T-helper 1 cell treated with Interleukin-12 subunit alpha and Interleukin-12 subunit beta and Interleukin-4 antibody, amounts not matched to agents 30 μg/mL and 1 μg/mL, for 36 hours (primary cell): Measurements from ENCODE around the gene ECHS1.
A peak's percentile ranks its signal among the peaks of the same experiment; 100 is the strongest.

Source experiments
- H3K27ac Mint-ChIP-seq: one replicate; pipeline ENCODE4 v1.8.0; 2021; ENCODE audit warnings: mild to moderate bottlenecking, mixed read lengths
- H3K27me3 Mint-ChIP-seq: one replicate; pipeline ENCODE4 v1.8.0; 2021; ENCODE audit warnings: low read depth, mixed read lengths
- H3K36me3 Mint-ChIP-seq: one replicate; pipeline ENCODE4 v1.8.0; 2021; ENCODE audit warnings: low read depth, mixed read lengths
- H3K4me1 Mint-ChIP-seq: one replicate; pipeline ENCODE4 v1.8.0; 2021; ENCODE audit warnings: low read depth, mixed read lengths
- H3K4me3 Mint-ChIP-seq: one replicate; pipeline ENCODE4 v1.8.0; 2021; ENCODE audit warnings: mild to moderate bottlenecking, moderate library complexity, mixed read lengths
- H3K9me3 Mint-ChIP-seq: one replicate; pipeline ENCODE4 v1.8.0; 2021; ENCODE audit warnings: mixed read lengths

Gene ECHS1

GRCh38 chr10:133351408-133352318, 21.5 kb downstream of the ECHS1 start:
- H3K36me3 Mint-ChIP-seq = no peaks in the 10 kb centered on the region
- H3K27ac Mint-ChIP-seq = no peak overlapping the region
- no peaks in the 10 kb centered on the region for H3K9me3 Mint-ChIP-seq
- no peak overlapping the region for H3K4me3 Mint-ChIP-seq
- no peaks in the 10 kb centered on the region for H3K4me1 Mint-ChIP-seq
- no peaks in the 10 kb centered on the region for H3K27me3 Mint-ChIP-seq

GRCh38 chr10:133350950-133351329, 22.2 kb downstream of the ECHS1 start:
- no peak overlapping the region for H3K27ac Mint-ChIP-seq
- no peaks in the 10 kb centered on the region for H3K36me3 Mint-ChIP-seq
- no peaks in the 10 kb centered on the region for H3K9me3 Mint-ChIP-seq
- H3K4me3 Mint-ChIP-seq = no peak overlapping the region
- peaks cover under 1% of the 10 kb centered on the region for H3K27me3 Mint-ChIP-seq
- no peaks in the 10 kb centered on the region for H3K4me1 Mint-ChIP-seq

- peaks cover 5% of the 10 kb centered on the region for H3K27me3 Mint-ChIP-seq
- no peaks in the 10 kb centered on the region for H3K36me3 Mint-ChIP-seq
Observed at GRCh38 chr10:133350283-133350949, 22.7 kb downstream of the ECHS1 start.

DNA sequence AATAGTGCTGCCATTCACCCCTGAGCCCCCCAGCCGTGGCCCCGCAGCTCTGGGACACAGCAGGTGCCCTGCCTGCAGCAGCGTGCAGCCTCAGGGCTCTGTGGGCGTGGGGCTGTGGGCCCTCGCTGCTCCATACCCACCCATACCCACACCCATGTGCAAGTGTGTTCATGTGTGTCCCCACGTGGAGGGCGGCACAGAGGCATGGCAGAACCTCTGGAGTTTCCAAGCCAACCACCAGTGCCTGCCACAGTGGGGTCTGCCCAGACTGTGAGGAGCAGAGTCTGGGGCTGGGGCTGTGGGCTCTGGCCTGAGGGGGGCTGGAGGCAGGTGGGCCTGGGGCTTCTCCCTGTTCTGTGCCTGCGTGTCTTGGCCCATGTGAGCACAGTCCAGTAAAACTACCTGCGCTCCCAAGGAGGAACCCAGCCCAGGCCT, 23.6 kb downstream of the ECHS1 start:
- Mint-ChIP-seq H3K27ac (no peak overlapping the region), H3K4me3 (no peak overlapping the region), H3K4me1 (no peaks in the 10 kb centered on the region), H3K36me3 (no peaks in the 10 kb centered on the region), H3K27me3 (peaks cover 6% of the 10 kb centered on the region), H3K9me3 (no peaks in the 10 kb centered on the region)

More at GRCh38 chr10:133350283-133350949, 22.7 kb downstream of the ECHS1 start:
- Mint-ChIP-seq H3K4me1 (no peaks in the 10 kb centered on the region), H3K4me3 (no peak overlapping the region), H3K9me3 (no peaks in the 10 kb centered on the region), H3K27ac (no peak overlapping the region)

- H3K27ac Mint-ChIP-seq = peak overlapping the region; percentile 19
- H3K4me3 Mint-ChIP-seq = no peak overlapping the region
- peaks cover 9% of the 10 kb centered on the region for H3K27me3 Mint-ChIP-seq
- no peaks in the 10 kb centered on the region for H3K36me3 Mint-ChIP-seq
- no peaks in the 10 kb centered on the region for H3K4me1 Mint-ChIP-seq
- H3K9me3 Mint-ChIP-seq = no peaks in the 10 kb centered on the region
Observed at GRCh38 chr10:133349160-133349568, 24.0 kb downstream of the ECHS1 start.

DNA sequence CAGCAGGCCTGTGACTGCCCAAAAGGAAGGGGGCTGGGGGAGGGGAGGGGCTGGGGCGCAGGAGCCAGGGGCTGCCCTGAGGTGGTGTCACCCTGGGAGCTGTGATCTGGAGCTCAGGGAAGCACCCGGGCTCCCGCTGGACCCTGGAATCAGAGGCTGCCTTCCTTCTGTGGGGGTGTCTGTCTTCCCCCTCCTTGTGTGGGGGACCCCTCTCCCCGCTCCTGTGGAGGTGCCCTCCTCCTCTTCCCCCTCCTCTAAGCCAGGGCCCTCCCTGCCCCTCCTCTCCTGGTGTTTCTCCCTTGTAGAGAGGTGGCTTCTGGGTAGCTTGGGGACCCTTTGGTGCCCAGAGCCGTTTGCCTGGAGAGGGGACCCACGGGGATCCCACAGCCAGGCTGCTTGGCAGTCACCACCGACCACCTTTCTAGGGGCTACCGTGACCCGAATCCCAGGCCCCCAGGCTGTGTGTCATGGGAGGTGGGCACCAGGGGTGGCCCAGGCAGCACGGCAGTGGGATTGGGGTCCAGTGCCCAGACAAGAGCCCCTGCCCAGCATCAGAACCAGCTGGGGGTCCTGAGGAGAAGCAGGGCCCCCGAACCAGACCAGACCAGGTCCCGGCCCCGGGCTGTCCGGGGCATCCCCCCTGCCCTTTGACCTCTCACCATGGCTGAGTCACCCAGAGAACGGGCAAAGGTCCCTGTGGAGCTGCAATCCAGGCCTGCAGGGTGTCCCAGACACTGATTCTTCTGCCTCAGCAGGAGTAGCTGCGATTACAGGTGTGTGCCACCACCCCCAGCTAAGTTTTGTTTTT, 25.2 kb downstream of the ECHS1 start:
- H3K4me1 Mint-ChIP-seq = no peaks in the 10 kb centered on the region
- H3K9me3 Mint-ChIP-seq = no peaks in the 10 kb centered on the region
- H3K36me3 Mint-ChIP-seq = no peaks in the 10 kb centered on the region
- no peak overlapping the region for H3K4me3 Mint-ChIP-seq
- H3K27me3 Mint-ChIP-seq = peaks cover 16% of the 10 kb centered on the region
- H3K27ac Mint-ChIP-seq = no peak overlapping the region

DNA sequence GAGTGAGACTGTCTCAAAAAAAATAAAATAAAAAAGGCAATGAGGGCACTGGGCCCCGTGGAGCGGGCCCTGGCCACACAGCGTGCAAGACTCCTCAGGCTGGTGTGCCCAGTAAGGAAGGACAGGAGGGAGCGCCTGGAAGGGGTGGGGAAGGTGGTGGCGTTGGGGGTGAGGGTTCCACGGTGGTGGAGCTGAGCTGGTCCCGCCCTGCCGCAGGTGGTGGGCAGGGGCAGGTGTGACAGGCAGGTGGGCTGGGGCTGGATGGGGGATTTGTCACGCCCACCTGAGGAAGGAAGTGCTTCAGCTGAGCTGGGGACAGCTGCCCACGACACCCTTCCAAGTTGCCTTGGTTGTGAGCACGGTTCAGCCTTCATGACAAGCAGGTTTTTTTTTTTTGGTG, 26.7 kb downstream of the ECHS1 start:
- no peak overlapping the region for H3K27ac Mint-ChIP-seq
- H3K27me3 Mint-ChIP-seq = peaks cover 24% of the 10 kb centered on the region
- no peaks in the 10 kb centered on the region for H3K9me3 Mint-ChIP-seq
- H3K4me3 Mint-ChIP-seq = no peak overlapping the region
- no peaks in the 10 kb centered on the region for H3K36me3 Mint-ChIP-seq
- no peaks in the 10 kb centered on the region for H3K4me1 Mint-ChIP-seq

DNA sequence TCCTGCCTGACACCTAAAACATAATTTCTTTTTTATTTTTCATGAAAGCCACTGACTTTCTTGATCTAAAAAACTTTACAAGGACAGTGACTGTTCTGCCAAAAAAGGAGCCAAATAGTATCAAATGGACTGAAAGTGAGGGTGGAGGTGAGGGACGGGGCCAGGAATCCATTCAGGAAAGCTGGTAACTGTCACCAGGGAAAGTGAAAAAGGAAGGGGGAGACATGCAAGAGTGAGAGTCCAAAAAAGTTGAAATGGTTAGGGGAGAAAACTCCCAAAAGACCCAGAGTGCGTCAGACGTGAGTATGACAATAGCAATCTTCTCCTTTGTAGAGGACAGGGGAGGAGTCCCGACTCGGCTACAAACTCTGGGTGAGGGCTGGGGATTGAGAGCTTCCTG, 28.9 kb downstream of the ECHS1 start:
- no peaks in the 10 kb centered on the region for H3K9me3 Mint-ChIP-seq
- H3K27me3 Mint-ChIP-seq = peaks cover 25% of the 10 kb centered on the region
- H3K4me1 Mint-ChIP-seq = no peaks in the 10 kb centered on the region
- no peaks in the 10 kb centered on the region for H3K36me3 Mint-ChIP-seq
- no peak overlapping the region for H3K4me3 Mint-ChIP-seq
- no peak overlapping the region for H3K27ac Mint-ChIP-seq

DNA sequence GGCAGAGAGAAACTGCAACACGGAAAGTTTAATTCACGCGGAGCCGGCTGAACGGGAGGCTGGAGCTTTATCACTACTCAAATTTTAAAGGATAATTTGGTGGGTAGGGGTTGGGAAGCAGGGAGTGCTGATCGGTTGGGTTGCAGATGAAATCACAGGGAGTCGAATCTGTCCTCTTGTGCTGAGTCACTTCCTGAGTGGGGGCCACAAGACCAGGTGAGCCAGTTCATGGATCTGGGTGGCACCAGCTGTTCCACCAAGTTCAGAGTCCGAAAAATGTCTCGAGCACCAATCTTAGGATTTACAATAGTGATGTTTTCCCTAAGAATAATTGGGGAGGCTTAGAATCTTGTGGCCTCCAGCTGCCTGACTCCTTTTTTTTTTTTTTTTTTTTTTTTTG, 29.6 kb downstream of the ECHS1 start:
- no peaks in the 10 kb centered on the region for H3K4me1 Mint-ChIP-seq
- H3K27ac Mint-ChIP-seq = no peak overlapping the region
- no peaks in the 10 kb centered on the region for H3K9me3 Mint-ChIP-seq
- H3K36me3 Mint-ChIP-seq = no peaks in the 10 kb centered on the region
- H3K27me3 Mint-ChIP-seq = peaks cover 25% of the 10 kb centered on the region
- H3K4me3 Mint-ChIP-seq = no peak overlapping the region

- Mint-ChIP-seq H3K36me3 (no peaks in the 10 kb centered on the region), H3K27me3 (peaks cover 25% of the 10 kb centered on the region), H3K4me1 (no peaks in the 10 kb centered on the region), H3K27ac (no peak overlapping the region), H3K9me3 (no peaks in the 10 kb centered on the region), H3K4me3 (no peak overlapping the region)
Observed at GRCh38 chr10:133342942-133343341, 30.2 kb downstream of the ECHS1 start.

DNA sequence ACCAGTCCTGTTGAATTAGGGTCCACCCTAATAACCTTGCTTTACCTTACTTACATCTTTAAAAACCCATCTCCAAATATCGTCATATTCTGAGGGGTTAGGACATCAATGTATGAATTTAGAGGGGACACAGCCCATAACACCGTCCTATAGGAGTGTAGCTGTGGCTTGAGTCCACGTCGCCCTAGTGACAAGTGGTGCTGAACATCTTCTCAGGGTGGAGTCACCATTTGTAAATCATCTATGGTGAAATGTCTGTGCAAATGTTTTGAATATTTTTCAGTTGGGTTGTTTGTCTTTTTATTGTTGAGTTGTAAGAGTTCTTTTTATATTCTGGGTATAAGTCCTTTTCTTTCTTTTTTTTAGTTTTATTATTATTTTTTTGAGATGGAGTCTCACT, 31.2 kb downstream of the ECHS1 start:
- H3K36me3 Mint-ChIP-seq = no peaks in the 10 kb centered on the region
- H3K4me1 Mint-ChIP-seq = no peaks in the 10 kb centered on the region
- no peak overlapping the region for H3K4me3 Mint-ChIP-seq
- no peaks in the 10 kb centered on the region for H3K9me3 Mint-ChIP-seq
- no peak overlapping the region for H3K27ac Mint-ChIP-seq
- H3K27me3 Mint-ChIP-seq = peaks cover 25% of the 10 kb centered on the region

GRCh38 chr10:133339708-133340380, 33.3 kb downstream of the ECHS1 start:
- peaks cover 3% of the 10 kb centered on the region for H3K4me1 Mint-ChIP-seq
- no peaks in the 10 kb centered on the region for H3K9me3 Mint-ChIP-seq
- H3K27me3 Mint-ChIP-seq = peaks cover 21% of the 10 kb centered on the region
- H3K4me3 Mint-ChIP-seq = no peak overlapping the region
- no peaks in the 10 kb centered on the region for H3K36me3 Mint-ChIP-seq
- H3K27ac Mint-ChIP-seq = no peak overlapping the region

GRCh38 chr10:133338080-133339071, 34.8 kb downstream of the ECHS1 start:
- H3K27me3 Mint-ChIP-seq = peaks cover 24% of the 10 kb centered on the region
- no peak overlapping the region for H3K4me3 Mint-ChIP-seq
- no peaks in the 10 kb centered on the region for H3K36me3 Mint-ChIP-seq
- no peaks in the 10 kb centered on the region for H3K9me3 Mint-ChIP-seq
- H3K27ac Mint-ChIP-seq = no peak overlapping the region
- H3K4me1 Mint-ChIP-seq = peaks cover 5% of the 10 kb centered on the region
